Smooth muscle cell of the brain vasculature (primary cell): ENCODE data around the gene ZNF786.
A peak's percentile ranks its signal among the peaks of the same experiment; 100 is the strongest.
"Not testable (repeated sequence)": the region's sequence is repeated elsewhere in the genome, so short reads cannot be mapped to it uniquely, and the experiment has no call there.

Source experiments
- DNase-seq: peaks from one replicate; pipeline ENCODE4 v3.0.0-alpha.2; 2012; ENCODE audit warnings: low read depth, low spot score

ZNF786 gene

DNA sequence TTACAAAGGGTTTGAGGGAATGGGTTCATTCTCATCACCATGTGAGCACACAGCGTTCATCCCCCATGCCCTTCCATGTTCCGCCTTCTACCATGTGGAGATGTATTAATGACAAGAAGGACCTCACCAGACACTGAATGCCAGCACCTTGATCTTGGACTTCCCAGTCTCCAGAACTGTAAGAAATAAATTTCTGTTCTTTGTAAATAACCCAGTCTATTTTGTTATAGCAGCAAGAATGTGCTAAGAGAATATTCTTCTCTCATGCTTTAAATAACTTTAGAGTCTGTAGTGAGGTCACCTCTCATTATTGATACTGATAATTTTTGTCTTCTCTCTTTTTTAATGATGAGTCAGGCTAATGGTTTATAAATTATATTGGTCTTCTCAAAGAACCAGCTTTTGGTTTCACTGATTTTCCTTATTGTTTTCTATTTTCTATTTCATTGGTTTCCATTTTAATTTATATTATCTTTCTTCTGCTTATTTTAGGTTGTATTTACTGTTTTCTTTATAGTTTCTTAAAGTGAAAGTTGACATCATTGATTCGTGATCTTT, 59.1 kb downstream of the ZNF786 start:
- DNase-seq: no peak

GRCh38 chr7:149030439-149030838, 60.1 kb downstream of the ZNF786 start:
- DNase-seq: not testable (repeated sequence)

GRCh38 chr7:149028346-149029109, 62.0 kb downstream of the ZNF786 start, which contains the start of gene PDIA4:
PDIA4 (minus strand) TSS chr7:149028505; CDS start chr7:149028408, 97 bp downstream.
- DNase-seq: peak; percentile 98

- DNase-seq: no peak
Observed at GRCh38 chr7:149027611-149028345, 62.7 kb downstream of the ZNF786 start.

GRCh38 chr7:149027055-149027454, 63.5 kb downstream of the ZNF786 start:
- no peak for DNase-seq

GRCh38 chr7:149023662-149024061, 66.9 kb downstream of the ZNF786 start:
- no peak for DNase-seq

DNA sequence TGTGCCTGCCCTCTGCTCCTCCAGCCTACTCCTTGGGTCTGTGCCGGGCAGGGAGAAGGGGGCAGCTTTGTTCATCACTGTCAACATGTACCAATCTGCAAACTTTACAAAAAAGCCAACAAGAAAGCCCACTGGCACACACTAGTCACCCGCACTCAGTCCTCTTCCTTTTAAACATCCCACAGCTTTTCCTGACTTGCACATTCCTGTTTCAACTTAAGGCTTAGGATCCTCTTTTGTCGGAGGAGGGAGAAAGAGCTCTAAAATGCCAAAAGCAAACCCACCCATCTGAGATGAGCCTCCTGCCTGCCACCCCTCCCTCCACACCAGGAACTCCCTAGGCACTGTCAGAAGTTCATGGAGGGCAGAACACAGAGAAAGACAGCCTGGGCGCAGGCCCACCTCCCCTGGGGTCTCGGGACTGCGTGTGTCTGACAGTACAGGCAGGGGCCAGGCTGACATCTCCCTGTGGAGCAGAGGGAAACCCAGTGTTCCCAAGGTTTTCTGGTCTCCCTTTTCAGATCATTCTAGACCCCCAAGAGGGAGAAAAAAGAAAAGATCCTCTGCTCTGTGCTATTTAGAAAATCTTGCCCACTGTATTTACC, 67.7 kb downstream of the ZNF786 start:
- no peak for DNase-seq

DNA sequence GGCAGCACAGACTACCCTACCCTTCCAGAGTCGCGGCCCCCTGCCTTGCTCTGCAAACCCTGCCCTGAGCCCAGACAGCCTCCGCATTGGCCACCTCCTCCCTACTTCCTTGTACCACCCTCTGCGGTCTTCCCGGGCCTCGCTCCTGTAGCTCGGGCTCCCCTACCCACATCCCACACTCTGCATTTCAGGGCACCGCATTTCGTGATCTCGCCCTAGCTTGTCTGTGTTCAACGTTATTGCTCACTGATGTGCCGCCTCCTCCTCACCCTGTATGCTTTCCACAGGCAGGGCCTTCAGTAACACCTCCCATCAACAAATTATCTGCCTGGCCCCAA, 68.8 kb downstream of the ZNF786 start:
- DNase-seq: no peak

DNA sequence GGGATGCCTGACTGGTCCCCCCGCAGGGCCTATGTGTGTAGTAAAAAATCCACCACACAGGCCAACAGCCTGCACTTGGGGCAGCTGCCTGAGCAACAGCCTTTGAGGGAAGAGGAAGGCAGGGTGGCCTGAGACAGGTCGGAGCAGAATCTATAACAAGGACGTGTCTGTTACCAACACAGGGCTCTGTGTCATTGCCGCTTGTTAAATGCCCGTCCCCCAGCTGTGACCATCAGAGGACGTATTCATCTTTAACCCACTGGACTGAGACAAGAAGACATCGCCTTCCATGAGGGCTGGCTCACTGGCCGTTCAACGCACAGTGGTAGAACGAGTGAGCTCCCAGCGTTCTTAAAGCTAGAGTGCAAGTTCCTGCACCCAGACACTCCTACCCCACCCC, 70.0 kb downstream of the ZNF786 start:
- no peak for DNase-seq
